H9 (cell line): ENCODE data around the gene MBD3L3. TPM values are rescaled to one million over a fixed set of nuclear protein-coding genes. Genes with fewer than 3 reads are reported as not detected.

ENCODE experiments used
- DNase-seq: peaks from one replicate; pipeline ENCODE4 v3.0.0-alpha.2; 2017
- H2AFZ ChIP-seq: one replicate; pipeline ENCODE4 v1.6.1; 2013; ENCODE audit warnings: mild to moderate bottlenecking, low read length, control low read depth, moderate library complexity
- H2AK5ac ChIP-seq: 2 replicates; pipeline ENCODE4 v1.6.1; 2013; ENCODE audit warnings: low read length, control low read depth, mixed read lengths; ENCODE audit not compliant: insufficient read length
- H2BK120ac ChIP-seq: one replicate; pipeline ENCODE4 v1.6.1; 2013; ENCODE audit warnings: low read depth, mild to moderate bottlenecking, low read length, control low read depth, inconsistent platforms; ENCODE audit not compliant: poor library complexity, severe bottlenecking
- H2BK12ac ChIP-seq: 2 replicates; pipeline ENCODE4 v1.6.1; 2013; ENCODE audit warnings: low read length, control low read depth, mixed read lengths, low read depth; ENCODE audit not compliant: insufficient read length
- H2BK15ac ChIP-seq: 2 replicates; pipeline ENCODE4 v1.6.1; 2013; ENCODE audit warnings: low read depth, low read length, control low read depth
- H2BK20ac ChIP-seq: one replicate; pipeline ENCODE4 v1.6.1; 2013; ENCODE audit warnings: low read depth, mild to moderate bottlenecking, low read length, control low read depth, inconsistent platforms; ENCODE audit not compliant: poor library complexity, severe bottlenecking
- H2BK5ac ChIP-seq: 2 replicates; pipeline ENCODE4 v1.6.1; 2013; ENCODE audit warnings: low read length, control low read depth, mixed read lengths; ENCODE audit not compliant: insufficient read length
- H3K14ac ChIP-seq: 2 replicates; pipeline ENCODE4 v1.6.1; 2013; ENCODE audit warnings: low read length, control low read depth; ENCODE audit not compliant: insufficient read depth
- H3K18ac ChIP-seq: 2 replicates; pipeline ENCODE4 v1.6.1; 2013; ENCODE audit warnings: low read depth, mild to moderate bottlenecking, mixed read lengths, low read length, control low read depth; ENCODE audit not compliant: insufficient read length
- H3K23ac ChIP-seq: 2 replicates; pipeline ENCODE4 v1.6.1; 2013; ENCODE audit warnings: low read length, control low read depth, mixed read lengths, low read depth; ENCODE audit not compliant: insufficient read length
- H3K23me2 ChIP-seq: 2 replicates; pipeline ENCODE4 v1.6.1; 2013; ENCODE audit warnings: low read depth, mild to moderate bottlenecking, mixed read lengths, low read length, control low read depth; ENCODE audit not compliant: insufficient read length, poor library complexity, severe bottlenecking
- H3K27ac ChIP-seq: 2 replicates; pipeline ENCODE4 v1.5.1; 2013; ENCODE audit warnings: low read length, control low read depth, mixed read lengths, low read depth; ENCODE audit not compliant: insufficient read length
- H3K27me3 ChIP-seq: 2 replicates; pipeline ENCODE4 v1.6.1; 2013; ENCODE audit warnings: low read length, control low read depth, inconsistent platforms; ENCODE audit not compliant: insufficient read depth
- H3K4ac ChIP-seq: 2 replicates; pipeline ENCODE4 v1.6.1; 2013; ENCODE audit warnings: low read depth, mild to moderate bottlenecking, control low read depth, inconsistent platforms, low read length, moderate library complexity
- H3K4me1 ChIP-seq: 2 replicates; pipeline ENCODE4 v1.6.1; 2013; ENCODE audit warnings: low read length, control low read depth, inconsistent platforms; ENCODE audit not compliant: insufficient read depth
- H3K4me2 ChIP-seq: 2 replicates; pipeline ENCODE4 v1.6.1; 2013; ENCODE audit warnings: low read length, control low read depth, mixed read lengths; ENCODE audit not compliant: insufficient read length, insufficient read depth
- H3K56ac ChIP-seq: 2 replicates; pipeline ENCODE4 v1.6.1; 2013; ENCODE audit warnings: low read depth, mild to moderate bottlenecking, mixed read lengths, low read length, control low read depth; ENCODE audit not compliant: insufficient read length
- H3K79me1 ChIP-seq: 2 replicates; pipeline ENCODE4 v1.6.1; 2013; ENCODE audit warnings: low read depth, mild to moderate bottlenecking, moderate library complexity, low read length, control low read depth, inconsistent platforms; ENCODE audit not compliant: insufficient read depth, poor library complexity, severe bottlenecking
- H3K79me2 ChIP-seq: 2 replicates; pipeline ENCODE4 v1.6.1; 2013; ENCODE audit warnings: low read length, control low read depth, inconsistent platforms; ENCODE audit not compliant: insufficient read depth
- H3K9ac ChIP-seq: 2 replicates; pipeline ENCODE4 v1.6.1; 2013; ENCODE audit warnings: low read length, control low read depth, mixed read lengths; ENCODE audit not compliant: insufficient read length; ENCODE audit errors: extremely low read depth
- H3K9me3 ChIP-seq: one replicate; pipeline ENCODE4 v1.6.1; 2013; ENCODE audit warnings: low read depth, low read length, inconsistent platforms; ENCODE audit not compliant: control insufficient read depth
- H3T11ph ChIP-seq: one replicate; pipeline ENCODE4 v1.6.1; 2013; ENCODE audit warnings: mild to moderate bottlenecking, low read length, control low read depth, inconsistent platforms
- H4K20me1 ChIP-seq: one replicate; pipeline ENCODE4 v1.6.1; 2013; ENCODE audit not compliant: control insufficient read depth, insufficient read length, insufficient read depth
- H4K5ac ChIP-seq: 2 replicates; pipeline ENCODE4 v1.6.1; 2013; ENCODE audit warnings: low read depth, mild to moderate bottlenecking, mixed read lengths, low read length, control low read depth; ENCODE audit not compliant: insufficient read length
- H4K8ac ChIP-seq: replicated peaks from 2 replicates; pipeline ENCODE4 v1.6.1; 2013; ENCODE audit warnings: low read length, control low read depth, mixed read lengths, low read depth; ENCODE audit not compliant: insufficient read length
- H4K91ac ChIP-seq: 2 replicates; pipeline ENCODE4 v1.6.1; 2013; ENCODE audit warnings: low read depth, mild to moderate bottlenecking, moderate library complexity, mixed read lengths, low read length, control low read depth; ENCODE audit not compliant: insufficient read length
- H3K27ac Mint-ChIP-seq, 3 experiments: 2 replicates in 2 of 3; 3 replicates in 1 of 3; pipeline ENCODE4 v1.8.0; 2020 to 2021; ENCODE audit warnings: mixed read lengths in 3 of 3, mild to moderate bottlenecking in 1 of 3, moderate library complexity in 1 of 3
- H3K27me3 Mint-ChIP-seq: 2 replicates; pipeline ENCODE4 v1.8.0; 2021; ENCODE audit warnings: low read depth, mild to moderate bottlenecking, moderate library complexity, mixed read lengths
- H3K36me3 Mint-ChIP-seq, 3 experiments: 2 replicates in 2 of 3; 3 replicates in 1 of 3; pipeline ENCODE4 v1.8.0; 2020 to 2021; ENCODE audit warnings: low read depth in 3 of 3, mixed read lengths in 3 of 3; ENCODE audit not compliant: insufficient read depth in 1 of 3
- H3K4me1 Mint-ChIP-seq, 2 experiments: 2 replicates each; pipeline ENCODE4 v1.8.0; 2020; ENCODE audit warnings: mixed read lengths in 2 of 2
- H3K4me3 Mint-ChIP-seq, 2 experiments: 2 replicates in 1 of 2; 3 replicates in 1 of 2; pipeline ENCODE4 v1.8.0; 2020 to 2021; ENCODE audit warnings: mild to moderate bottlenecking in 2 of 2, mixed read lengths in 2 of 2, moderate library complexity in 1 of 2
- H3K9me3 Mint-ChIP-seq, 2 experiments: 2 replicates in 1 of 2; 3 replicates in 1 of 2; pipeline ENCODE4 v1.8.0; 2020; ENCODE audit warnings: mild to moderate bottlenecking in 2 of 2, mixed read lengths in 2 of 2, moderate library complexity in 1 of 2
- CTCF ChIP-seq: fragments of 200-600 bp; sonication (generic); conservative IDR thresholded peaks from 3 replicates; pipeline ENCODE4 v1.8.0; 2021; ENCODE audit warnings: antibody characterized with exemption, mild to moderate bottlenecking
- WGBS: extraction: QIAGEN DNeasy Blood & Tissue Kit; methylation state at CpG from one replicate; pipeline ENCODE4 v1.1.7; 2013; ENCODE audit warnings: missing lambda C conversion rate, low lambda C conversion rate, mixed read lengths; ENCODE audit not compliant: insufficient read length; ENCODE audit errors: extremely low coverage; 5-methylcytosine and 5-hydroxymethylcytosine counted together
- total RNA-seq: library from RNA; stranded (reverse); gene quantifications from 2 replicates; pipeline ENCODE4 v1.2.1, GENCODE V29; 2021

The MBD3L3 gene
- total RNA-seq, 1 experiment from 2014 or later = not detected

- Histone ChIP-seq H4K8ac (no peak overlapping the region), H3K23me2 (no peaks in the 10 kb centered on the region), H4K5ac (no peak overlapping the region), H4K20me1 (no peaks in the 10 kb centered on the region), H3K27me3 (no peaks in the 10 kb centered on the region), H2BK15ac (no peak overlapping the region), H2BK120ac (no peak overlapping the region), H3K18ac (no peak overlapping the region), H2AFZ (no peak overlapping the region), H3K27ac (no peak overlapping the region), H4K91ac (no peak overlapping the region), H2BK12ac (no peak overlapping the region), H3T11ph (no peak overlapping the region), H3K79me1 (no peaks in the 10 kb centered on the region), H3K4ac (no peak overlapping the region), H2BK20ac (no peak overlapping the region), H3K23ac (no peak overlapping the region), H3K56ac (no peak overlapping the region), H3K9ac (no peak overlapping the region), H3K14ac (no peak overlapping the region), H3K4me1 (no peaks in the 10 kb centered on the region), H3K79me2 (no peaks in the 10 kb centered on the region), H2AK5ac (no peak overlapping the region), H3K9me3 (peaks cover 79% of the 10 kb centered on the region), H3K4me2 (no peak overlapping the region), H2BK5ac (no peak overlapping the region)
- Mint-ChIP-seq H3K36me3 (peaks cover 90 to 94% (median 90%) of the 10 kb centered on the region in 3 experiments), H3K4me1 (no peaks in the 10 kb centered on the region), H3K27ac (no peak overlapping the region), H3K4me3 (no peak overlapping the region; a peak in 1 of 5 replicates), H3K9me3 (peaks cover 91 to 93% of the 10 kb centered on the region in 2 experiments), H3K27me3 (no peaks in the 10 kb centered on the region; the same call in 1 of the 2 replicates)
- TF ChIP-seq CTCF = no peak
- no CpG with 5 or more reads among the region's 15 CpGs for WGBS
- no peak for DNase-seq
Measured at GRCh38 chr19:7083076-7083956, 24.8 kb upstream of the MBD3L3 start.
